GM19023 (cell line): ENCODE measurements around the gene FAM98C.
A peak's percentile ranks its signal among the peaks of the same experiment; 100 is the strongest.
"Not testable (repeated sequence)": the region's sequence is repeated elsewhere in the genome, so short reads cannot be mapped to it uniquely, and the experiment has no call there.

Experiments
- ATAC-seq: cut with Tn5 transposase; IDR thresholded peaks from one replicate; pipeline ENCODE4 v1.9.1; 2021; ENCODE audit warnings: mild to moderate bottlenecking, moderate library complexity; ENCODE audit not compliant: unreplicated experiment

FAM98C gene

GRCh38 chr19:38402967-38403674 lies at the start of gene FAM98C:
Gene FAM98C, plus strand, starts transcription at chr19:38403093. Its CDS starts 61 bp downstream, at chr19:38403154.
- peak; percentile 96 for ATAC-seq

- no peak for ATAC-seq
Observed at GRCh38 chr19:38355728-38356725, 46.9 kb upstream of the FAM98C start.

GRCh38 chr19:38358071-38358470 lies 44.8 kb upstream of the FAM98C start:
- no peak for ATAC-seq

GRCh38 chr19:38359242-38360021 lies 43.5 kb upstream of the FAM98C start:
- ATAC-seq: no peak

- no peak for ATAC-seq
Observed at GRCh38 chr19:38360351-38360750, 42.5 kb upstream of the FAM98C start.

- ATAC-seq: no peak
Observed at GRCh38 chr19:38360839-38361631, 41.9 kb upstream of the FAM98C start.

- ATAC-seq: peak; percentile 56
Observed at GRCh38 chr19:38361633-38362075, 41.2 kb upstream of the FAM98C start.

- ATAC-seq: peak; percentile 38
Observed at GRCh38 chr19:38362076-38362945, 40.6 kb upstream of the FAM98C start.

GRCh38 chr19:38362946-38363688 lies 39.8 kb upstream of the FAM98C start:
- ATAC-seq: not testable (repeated sequence)

- ATAC-seq: no peak
Observed at GRCh38 chr19:38367041-38367440, 35.9 kb upstream of the FAM98C start.

- no peak for ATAC-seq
Observed at GRCh38 chr19:38369584-38369983, 33.3 kb upstream of the FAM98C start.

GRCh38 chr19:38370299-38370698 lies 32.6 kb upstream of the FAM98C start:
- ATAC-seq: no peak

- ATAC-seq: no peak
Observed at GRCh38 chr19:38371081-38371480, 31.8 kb upstream of the FAM98C start.

GRCh38 chr19:38373907-38374331 lies 29.0 kb upstream of the FAM98C start:
- ATAC-seq: no peak

GRCh38 chr19:38374332-38375097 lies 28.4 kb upstream of the FAM98C start, which contains the start of gene PSMD8:
Gene PSMD8, plus strand, starts transcription at chr19:38374571. Its CDS starts 31 bp downstream, at chr19:38374602.
- peak; percentile 96 for ATAC-seq

- ATAC-seq: no peak
Observed at GRCh38 chr19:38375098-38375493, 27.8 kb upstream of the FAM98C start.

- no peak for ATAC-seq
Observed at GRCh38 chr19:38375748-38376147, 27.1 kb upstream of the FAM98C start.

GRCh38 chr19:38376576-38376975 lies 26.3 kb upstream of the FAM98C start:
- no peak for ATAC-seq
